Mucosa of descending colon (tissue), 3 donors: ENCODE results near the gene ITGA7. TPM values are rescaled to one million over a fixed set of nuclear protein-coding genes. Genes with fewer than 3 reads are reported as not detected.
A peak's percentile ranks its signal among the peaks of the same experiment; 100 is the strongest.

Experiments
- ATAC-seq: fragments of 200-7000 bp; cut with Tn5 transposase; one replicate; pipeline ENCODE4 v1.9.1; 2020; ENCODE audit warnings: mild to moderate bottlenecking, moderate library complexity
- DNase-seq, 3 donors: peaks; one replicate each; pipeline ENCODE4 v3.0.0-alpha.2; 2020
- H3K36me3 ChIP-seq: fragments of 200-600 bp; one replicate; pipeline ENCODE4 v1.8.0; 2021; ENCODE audit warnings: low read depth, mild to moderate bottlenecking
- H3K4me1 ChIP-seq: fragments of 200-600 bp; one replicate; pipeline ENCODE4 v1.8.0; 2021; ENCODE audit warnings: low read depth, mild to moderate bottlenecking
- H3K4me3 ChIP-seq: fragments of 200-600 bp; one replicate; pipeline ENCODE4 v1.8.0; 2021; ENCODE audit warnings: mild to moderate bottlenecking
- H3K9me3 ChIP-seq: fragments of 200-600 bp; one replicate; pipeline ENCODE4 v1.8.0; 2021; ENCODE audit warnings: mild to moderate bottlenecking
- intact Hi-C, 2 donors: fragments of 100-400 bp; cut with DNase I in 1 of 2; cut with micrococcal nuclease in 1 of 2; formaldehyde crosslinking; loops; one replicate each; pipeline versions ENCODE4 v1.11.0 to v1.11.1; 2022; cut with DNase I, micrococcal nuclease
- total RNA-seq, 3 donors: library from RNA; stranded (reverse); fragmentation: NEBNext Ultra II Directional in 2 of 3; extraction: Animal tissue kit (Norgen Biotek cat#: 25700) in 2 of 3; gene quantifications; one replicate each; pipeline versions ENCODE4 v1.2.1 to v1.2.4, GENCODE V29; 2021 to 2023
- TF ChIP-seq, protein P1 (sequence below): fragments of 200-600 bp; IDR thresholded peaks from one replicate; pipeline ENCODE4 v1.8.0; 2022; ENCODE audit warnings: antibody characterized with exemption, mild to moderate bottlenecking
- donor health status: DM: no; HTN: no; CAD: no; lungs with moderate emphysema.
- donor health status: DM: no; HTN: no; CAD: no.
- donor health status: DM: no; HTN: yes; CAD: no.

The ITGA7 gene
- total RNA-seq, 3 donors from 2014 or later = 16.5 to 449 (median 46.0) TPM

GRCh38 chr12:55719371-55719770 lies 11.7 kb upstream of the ITGA7 start:
- intact Hi-C loops = no loop called here
- peak in 1 of 3 donors; percentile 31 for DNase-seq
- Histone ChIP-seq H3K4me1 (peaks cover 71% of the 10 kb centered on the region), H3K4me3 (no peak overlapping the region), H3K9me3 (no peaks in the 10 kb centered on the region), H3K36me3 (no peaks in the 10 kb centered on the region)
- no peak for ATAC-seq
- TF ChIP-seq, protein P1, sequence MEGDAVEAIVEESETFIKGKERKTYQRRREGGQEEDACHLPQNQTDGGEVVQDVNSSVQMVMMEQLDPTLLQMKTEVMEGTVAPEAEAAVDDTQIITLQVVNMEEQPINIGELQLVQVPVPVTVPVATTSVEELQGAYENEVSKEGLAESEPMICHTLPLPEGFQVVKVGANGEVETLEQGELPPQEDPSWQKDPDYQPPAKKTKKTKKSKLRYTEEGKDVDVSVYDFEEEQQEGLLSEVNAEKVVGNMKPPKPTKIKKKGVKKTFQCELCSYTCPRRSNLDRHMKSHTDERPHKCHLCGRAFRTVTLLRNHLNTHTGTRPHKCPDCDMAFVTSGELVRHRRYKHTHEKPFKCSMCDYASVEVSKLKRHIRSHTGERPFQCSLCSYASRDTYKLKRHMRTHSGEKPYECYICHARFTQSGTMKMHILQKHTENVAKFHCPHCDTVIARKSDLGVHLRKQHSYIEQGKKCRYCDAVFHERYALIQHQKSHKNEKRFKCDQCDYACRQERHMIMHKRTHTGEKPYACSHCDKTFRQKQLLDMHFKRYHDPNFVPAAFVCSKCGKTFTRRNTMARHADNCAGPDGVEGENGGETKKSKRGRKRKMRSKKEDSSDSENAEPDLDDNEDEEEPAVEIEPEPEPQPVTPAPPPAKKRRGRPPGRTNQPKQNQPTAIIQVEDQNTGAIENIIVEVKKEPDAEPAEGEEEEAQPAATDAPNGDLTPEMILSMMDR = no peak

- Histone ChIP-seq H3K4me3 (no peak overlapping the region), H3K9me3 (no peaks in the 10 kb centered on the region), H3K36me3 (no peaks in the 10 kb centered on the region), H3K4me1 (peaks cover 64% of the 10 kb centered on the region)
- ATAC-seq (no peak), DNase-seq (peak in 1 of 3 donors; percentile 30)
- TF ChIP-seq, protein P1 = no peak
- intact Hi-C loops = no loop called here
These were observed 11.0 kb upstream of the ITGA7 start for GRCh38 chr12:55718624-55719275.

DNA sequence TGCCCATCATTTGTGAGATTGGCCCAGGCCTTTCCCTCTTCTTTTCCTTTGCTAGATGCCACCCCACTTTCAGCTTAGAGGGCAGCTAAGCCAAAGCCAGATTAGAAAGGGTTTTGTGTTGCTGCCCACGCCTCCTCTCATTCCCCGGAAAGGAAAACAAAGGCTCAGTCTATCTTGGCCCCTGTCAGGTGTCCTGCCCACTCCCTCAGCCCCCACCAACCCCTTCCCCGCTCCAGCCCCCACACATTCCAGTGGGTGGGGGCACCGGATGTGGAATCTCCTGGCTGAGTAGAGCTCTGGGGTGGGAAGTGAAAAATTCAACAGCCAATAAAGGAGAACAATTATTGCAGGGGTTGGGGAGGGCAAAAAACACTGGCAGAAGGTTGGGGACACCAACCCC lies 10.3 kb upstream of the ITGA7 start:
- Histone ChIP-seq H3K4me1 (peaks cover 59% of the 10 kb centered on the region), H3K9me3 (no peaks in the 10 kb centered on the region), H3K4me3 (no peak overlapping the region), H3K36me3 (no peaks in the 10 kb centered on the region)
- TF ChIP-seq, protein P1 = no peak
- ATAC-seq (no peak), DNase-seq (peak in 1 of 3 donors; percentile 32)
- intact Hi-C loops = no loop called here

DNA sequence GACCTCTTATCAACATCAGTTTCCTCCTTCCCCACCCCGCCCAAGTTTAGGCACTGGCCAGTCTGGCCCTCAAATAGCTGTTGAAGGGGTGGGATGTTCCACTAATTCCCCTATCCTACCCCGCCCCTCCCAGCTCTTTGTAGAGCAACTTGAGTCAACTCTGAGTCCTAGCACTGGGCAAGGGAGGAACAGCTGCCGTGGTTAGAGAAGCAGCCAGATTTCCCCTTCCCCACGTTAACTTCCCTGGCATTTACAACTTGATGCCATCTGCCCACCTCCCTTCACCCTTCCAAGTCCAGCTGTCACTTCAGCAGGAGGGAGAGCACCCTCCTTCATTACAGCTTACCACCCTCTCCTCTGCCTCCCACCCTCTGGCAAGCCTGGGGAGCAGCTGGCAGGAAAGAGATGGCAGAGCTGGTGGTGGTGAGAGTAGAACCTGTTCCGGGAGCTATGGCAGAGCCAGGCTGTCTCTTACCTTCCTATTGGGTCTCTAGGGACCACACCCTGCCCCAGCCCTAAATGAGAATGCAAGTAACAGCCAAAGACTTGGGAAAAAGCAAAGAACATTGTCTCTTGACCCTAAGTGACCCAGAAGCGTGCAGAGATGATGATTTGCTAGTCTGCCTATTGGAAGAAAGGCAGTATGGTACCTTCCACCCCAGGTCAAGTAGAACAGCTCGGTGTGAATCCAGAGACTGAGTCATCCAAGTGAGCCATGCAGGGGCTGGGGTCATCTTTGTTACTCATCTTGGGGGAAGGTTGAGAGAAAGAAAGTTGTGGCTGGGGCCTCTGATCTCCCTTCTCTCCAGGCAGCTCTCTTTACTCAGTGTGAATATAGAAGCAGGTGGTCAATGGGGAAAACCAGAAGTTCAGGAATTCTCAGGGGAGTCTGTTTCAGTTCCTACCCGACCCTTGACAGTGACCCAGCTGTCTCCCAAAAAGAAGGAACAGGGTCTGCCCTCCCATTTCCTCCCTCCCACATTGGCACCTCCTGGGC lies 9.6 kb upstream of the ITGA7 start:
- Histone ChIP-seq H3K4me3 (no peak overlapping the region), H3K36me3 (no peaks in the 10 kb centered on the region), H3K4me1 (peaks cover 57% of the 10 kb centered on the region), H3K9me3 (no peaks in the 10 kb centered on the region)
- DNase-seq = peak in 2 of 3 donors; percentile 54 to 71
- ATAC-seq = peak; percentile 23
- intact Hi-C loops = no loop called here
- TF ChIP-seq, protein P1 = no peak

- TF ChIP-seq, protein P1 = no peak
- Histone ChIP-seq H3K9me3 (no peaks in the 10 kb centered on the region), H3K4me1 (peaks cover 50% of the 10 kb centered on the region), H3K36me3 (no peaks in the 10 kb centered on the region), H3K4me3 (peak overlapping the region; percentile 87)
- DNase-seq (no peak), ATAC-seq (peak; percentile 11)
- intact Hi-C loops = no loop called here
These were observed 8.9 kb upstream of the ITGA7 start for GRCh38 chr12:55716582-55716957.
